Nephron (organoid): ENCODE measurements around the gene RNF187.

Source experiments
- H3K27ac Mint-ChIP-seq, 3 experiments: 2 replicates each; pipeline ENCODE4 v1.8.0; 2020; ENCODE audit warnings: mixed read lengths in 3 of 3, mild to moderate bottlenecking in 2 of 3, moderate library complexity in 1 of 3
- H3K27me3 Mint-ChIP-seq: 2 replicates; pipeline ENCODE4 v1.8.0; 2021; ENCODE audit warnings: low read depth, mild to moderate bottlenecking, moderate library complexity, mixed read lengths
- H3K36me3 Mint-ChIP-seq: 2 replicates; pipeline ENCODE4 v1.8.0; 2020; ENCODE audit warnings: low read depth, mixed read lengths
- H3K4me1 Mint-ChIP-seq: 2 replicates; pipeline ENCODE4 v1.8.0; 2020; ENCODE audit warnings: mixed read lengths
- H3K4me3 Mint-ChIP-seq, 3 experiments: 2 replicates each; pipeline ENCODE4 v1.8.0; 2020; ENCODE audit warnings: mild to moderate bottlenecking in 3 of 3, mixed read lengths in 3 of 3, moderate library complexity in 2 of 3
- H3K9me3 Mint-ChIP-seq: 2 replicates; pipeline ENCODE4 v1.8.0; 2020; ENCODE audit warnings: mixed read lengths
- TF ChIP-seq, protein P1 (sequence below), 3 experiments: fragments of 200-600 bp; sonication (generic); IDR thresholded peaks; one replicate each; pipeline ENCODE4 v1.5.0; 2021; ENCODE audit warnings: antibody characterized with exemption in 3 of 3; ENCODE audit not compliant: unreplicated experiment in 3 of 3

Gene RNF187

DNA sequence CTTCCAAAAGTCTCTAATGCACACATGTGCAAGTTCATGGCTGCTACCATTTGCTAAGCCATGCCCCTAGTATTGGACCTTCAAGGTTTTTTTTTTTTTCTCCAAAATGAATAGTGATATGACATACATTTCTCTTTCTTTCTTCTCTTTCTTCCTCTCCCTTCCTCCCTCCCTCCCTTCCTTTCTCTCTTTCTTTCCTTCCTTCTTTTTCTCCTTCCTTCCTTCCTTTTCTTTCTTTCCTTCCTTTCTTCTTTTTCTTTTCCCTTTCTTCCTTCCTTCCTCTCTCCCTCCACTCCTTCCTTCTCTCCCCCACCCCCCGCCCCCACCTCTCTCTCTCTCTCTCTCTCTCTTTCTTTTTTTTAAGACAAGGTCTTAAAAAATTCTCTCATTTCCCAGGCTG is 3.4 kb upstream of the RNF187 start:
- Mint-ChIP-seq H3K36me3 (no peaks in the 10 kb centered on the region), H3K9me3 (no peaks in the 10 kb centered on the region), H3K4me1 (peaks cover 3% of the 10 kb centered on the region), H3K4me3 (peak overlapping the region in 2 of 3 experiments; percentile 44 to 48), H3K27ac (no peak overlapping the region), H3K27me3 (peaks cover 5% of the 10 kb centered on the region)
- TF ChIP-seq, protein P1, sequence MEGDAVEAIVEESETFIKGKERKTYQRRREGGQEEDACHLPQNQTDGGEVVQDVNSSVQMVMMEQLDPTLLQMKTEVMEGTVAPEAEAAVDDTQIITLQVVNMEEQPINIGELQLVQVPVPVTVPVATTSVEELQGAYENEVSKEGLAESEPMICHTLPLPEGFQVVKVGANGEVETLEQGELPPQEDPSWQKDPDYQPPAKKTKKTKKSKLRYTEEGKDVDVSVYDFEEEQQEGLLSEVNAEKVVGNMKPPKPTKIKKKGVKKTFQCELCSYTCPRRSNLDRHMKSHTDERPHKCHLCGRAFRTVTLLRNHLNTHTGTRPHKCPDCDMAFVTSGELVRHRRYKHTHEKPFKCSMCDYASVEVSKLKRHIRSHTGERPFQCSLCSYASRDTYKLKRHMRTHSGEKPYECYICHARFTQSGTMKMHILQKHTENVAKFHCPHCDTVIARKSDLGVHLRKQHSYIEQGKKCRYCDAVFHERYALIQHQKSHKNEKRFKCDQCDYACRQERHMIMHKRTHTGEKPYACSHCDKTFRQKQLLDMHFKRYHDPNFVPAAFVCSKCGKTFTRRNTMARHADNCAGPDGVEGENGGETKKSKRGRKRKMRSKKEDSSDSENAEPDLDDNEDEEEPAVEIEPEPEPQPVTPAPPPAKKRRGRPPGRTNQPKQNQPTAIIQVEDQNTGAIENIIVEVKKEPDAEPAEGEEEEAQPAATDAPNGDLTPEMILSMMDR (IDR thresholded peaks at IDR 0.05; ENCODE audit: unreplicated experiment in 3 of 3), result no peak

- Mint-ChIP-seq H3K9me3 (no peaks in the 10 kb centered on the region), H3K36me3 (peaks cover 20% of the 10 kb centered on the region), H3K4me3 (peak overlapping the region; percentile 97 to 100 (median 99)), H3K27me3 (peaks cover 5% of the 10 kb centered on the region), H3K27ac (peak overlapping the region; percentile 100), H3K4me1 (peaks cover 23% of the 10 kb centered on the region)
- TF ChIP-seq, protein P1 (IDR thresholded peaks at IDR 0.05; ENCODE audit: unreplicated experiment in 3 of 3), result no peak
Measured at GRCh38 chr1:228486596-228487335, 416 bp upstream of the RNF187 start.

GRCh38 chr1:228488125-228488817 is 1.1 kb downstream of the RNF187 start:
- Mint-ChIP-seq H3K27ac (peak overlapping the region; percentile 91 to 94 (median 94)), H3K9me3 (no peaks in the 10 kb centered on the region)

GRCh38 chr1:228488818-228489674 is 1.9 kb downstream of the RNF187 start:
- Mint-ChIP-seq H3K27me3 (no peaks in the 10 kb centered on the region), H3K4me1 (peaks cover 23% of the 10 kb centered on the region), H3K27ac (peak overlapping the region; percentile 74 to 94 (median 91)), H3K36me3 (peaks cover 36% of the 10 kb centered on the region), H3K9me3 (no peaks in the 10 kb centered on the region), H3K4me3 (peak overlapping the region; percentile 93 to 96 (median 95))
- TF ChIP-seq, protein P1 (IDR thresholded peaks at IDR 0.05; ENCODE audit: unreplicated experiment in 3 of 3), result no peak

More at GRCh38 chr1:228488125-228488817, 1.1 kb downstream of the RNF187 start:
- peak overlapping the region; percentile 93 to 96 (median 95) for H3K4me3 Mint-ChIP-seq
- peaks cover 23% of the 10 kb centered on the region for H3K4me1 Mint-ChIP-seq
- TF ChIP-seq, protein P1 (IDR thresholded peaks at IDR 0.05; ENCODE audit: unreplicated experiment in 3 of 3), result no peak
- no peaks in the 10 kb centered on the region for H3K27me3 Mint-ChIP-seq
- peaks cover 30% of the 10 kb centered on the region for H3K36me3 Mint-ChIP-seq

GRCh38 chr1:228490120-228491078 is 3.2 kb downstream of the RNF187 start:
- TF ChIP-seq, protein P1 (IDR thresholded peaks at IDR 0.05; ENCODE audit: unreplicated experiment in 3 of 3), result no peak
- H3K4me3 Mint-ChIP-seq, result peak overlapping the region; percentile 93 to 96 (median 95)
- no peaks in the 10 kb centered on the region for H3K27me3 Mint-ChIP-seq
- peaks cover 49% of the 10 kb centered on the region for H3K36me3 Mint-ChIP-seq
- peak overlapping the region in 2 of 3 experiments; percentile 77 to 91 for H3K27ac Mint-ChIP-seq
- H3K9me3 Mint-ChIP-seq, result no peaks in the 10 kb centered on the region
- H3K4me1 Mint-ChIP-seq, result peaks cover 23% of the 10 kb centered on the region
